ENCODE data around the gene NMU.
A peak's percentile ranks its signal among the peaks of the same experiment; 100 is the strongest.
"Not testable (repeated sequence)": the region's sequence is repeated elsewhere in the genome, so short reads cannot be mapped to it uniquely, and the experiment has no call there.

The NMU gene

DNA sequence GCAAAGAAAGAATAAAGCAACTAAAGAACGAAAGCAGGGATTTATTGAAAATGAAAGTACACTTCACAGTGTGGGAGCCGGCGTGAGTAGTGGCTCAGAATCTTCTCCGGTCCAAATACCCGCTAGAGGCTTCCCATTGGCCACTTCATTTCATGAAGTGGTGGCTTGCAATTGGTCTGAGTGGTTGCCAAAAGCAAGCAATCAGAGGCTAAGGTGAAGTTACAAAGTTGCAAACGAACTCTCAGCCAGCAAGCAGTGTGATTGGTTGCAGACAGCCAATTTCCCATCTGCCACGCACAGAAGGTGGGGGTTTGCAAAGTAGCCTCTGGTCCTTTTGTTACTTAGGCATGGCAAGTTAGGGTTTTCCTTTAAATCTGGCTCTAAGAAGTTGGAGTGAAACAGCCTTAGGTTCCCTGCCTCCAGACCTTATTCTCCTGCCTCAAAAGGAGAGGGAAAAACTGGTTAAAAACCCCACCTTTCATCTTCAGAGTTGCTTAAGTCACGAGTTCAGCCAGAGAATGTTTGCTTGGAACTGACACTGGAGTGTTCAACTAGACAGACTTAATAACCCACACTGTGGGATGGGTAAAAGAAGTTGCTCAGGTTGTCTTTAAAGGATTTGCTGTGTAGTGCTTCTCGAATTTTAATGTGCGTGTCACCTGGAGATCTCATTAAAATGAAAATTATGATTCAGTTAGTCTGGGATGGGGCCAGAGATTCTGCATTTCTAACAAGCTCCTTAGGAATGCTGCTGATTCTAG lies 82.5 kb downstream of the NMU start:
- DNase-seq, result no peak

DNA sequence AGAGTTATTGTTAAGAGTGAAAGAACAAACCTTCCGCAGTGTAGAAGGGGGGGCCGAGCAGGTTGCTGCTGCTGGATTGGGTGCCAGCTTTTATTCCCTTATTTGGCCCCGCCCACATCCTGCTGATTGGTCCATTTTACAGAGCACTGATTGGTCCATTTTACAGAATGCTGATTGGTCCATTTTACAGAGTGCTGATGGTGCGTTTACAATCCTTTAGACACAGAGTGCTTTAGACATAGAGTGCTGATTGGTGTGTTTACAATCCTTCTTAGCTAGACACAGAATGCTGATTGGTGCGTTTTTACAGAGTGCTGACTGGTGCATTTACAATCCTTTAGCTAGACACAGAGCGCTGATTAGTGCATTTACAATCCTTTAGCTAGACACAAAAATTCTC lies 84.1 kb downstream of the NMU start:
- not testable (repeated sequence) for DNase-seq

DNA sequence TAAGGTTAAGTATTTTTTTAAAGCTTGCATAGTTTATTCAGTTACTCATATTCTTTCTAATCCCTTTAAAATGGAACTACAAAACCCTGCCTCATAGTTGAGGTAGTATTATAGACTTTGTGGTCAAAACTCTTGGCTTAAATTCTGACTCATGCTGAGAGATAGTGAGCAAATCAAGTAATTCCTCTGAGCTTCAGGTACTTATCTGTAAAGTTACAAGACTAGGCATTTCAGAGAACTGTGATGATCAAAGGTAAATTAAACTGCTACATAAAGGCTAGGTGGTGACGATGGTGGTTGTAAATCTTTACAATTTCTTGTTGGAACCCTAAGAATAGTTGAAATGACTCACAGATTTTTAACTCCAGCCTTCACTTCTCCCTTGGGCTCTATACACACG lies 86.2 kb downstream of the NMU start:
- DNase-seq, result no peak

DNA sequence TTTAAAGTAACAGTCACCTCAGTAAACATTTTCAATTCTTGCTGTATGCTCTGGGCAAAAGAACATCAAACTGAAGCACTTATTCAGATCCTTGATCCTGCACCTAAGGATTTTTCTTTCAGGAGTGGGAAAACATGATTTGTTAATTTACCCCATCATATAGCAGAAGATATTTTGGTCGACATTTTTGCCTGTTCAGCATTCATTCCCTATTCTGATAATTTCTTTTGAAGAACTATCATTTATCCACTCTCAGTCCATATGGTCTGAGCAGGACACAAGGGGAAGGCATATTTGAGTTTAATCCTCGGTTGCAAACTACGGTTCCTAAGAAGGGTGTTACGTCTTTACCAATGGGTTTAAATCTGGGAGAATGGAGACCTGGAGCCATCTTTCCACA lies 88.2 kb downstream of the NMU start:
- no peak for DNase-seq

DNA sequence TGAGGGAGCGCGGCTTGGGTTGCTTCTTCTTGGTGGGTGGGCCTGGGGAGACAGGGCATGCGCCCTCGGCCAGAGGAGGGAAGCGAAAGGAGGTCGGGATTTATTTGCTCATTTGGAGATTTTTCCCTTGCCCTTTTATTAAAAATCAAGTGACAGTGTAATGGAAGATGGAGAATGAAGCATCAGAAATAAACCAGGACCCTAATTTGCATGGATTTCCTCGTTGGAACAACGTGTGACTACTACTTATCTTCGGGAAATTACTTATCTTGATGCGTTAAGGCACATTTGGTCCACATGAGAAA lies 88.7 kb downstream of the NMU start:
- DNase-seq, result no peak

DNA sequence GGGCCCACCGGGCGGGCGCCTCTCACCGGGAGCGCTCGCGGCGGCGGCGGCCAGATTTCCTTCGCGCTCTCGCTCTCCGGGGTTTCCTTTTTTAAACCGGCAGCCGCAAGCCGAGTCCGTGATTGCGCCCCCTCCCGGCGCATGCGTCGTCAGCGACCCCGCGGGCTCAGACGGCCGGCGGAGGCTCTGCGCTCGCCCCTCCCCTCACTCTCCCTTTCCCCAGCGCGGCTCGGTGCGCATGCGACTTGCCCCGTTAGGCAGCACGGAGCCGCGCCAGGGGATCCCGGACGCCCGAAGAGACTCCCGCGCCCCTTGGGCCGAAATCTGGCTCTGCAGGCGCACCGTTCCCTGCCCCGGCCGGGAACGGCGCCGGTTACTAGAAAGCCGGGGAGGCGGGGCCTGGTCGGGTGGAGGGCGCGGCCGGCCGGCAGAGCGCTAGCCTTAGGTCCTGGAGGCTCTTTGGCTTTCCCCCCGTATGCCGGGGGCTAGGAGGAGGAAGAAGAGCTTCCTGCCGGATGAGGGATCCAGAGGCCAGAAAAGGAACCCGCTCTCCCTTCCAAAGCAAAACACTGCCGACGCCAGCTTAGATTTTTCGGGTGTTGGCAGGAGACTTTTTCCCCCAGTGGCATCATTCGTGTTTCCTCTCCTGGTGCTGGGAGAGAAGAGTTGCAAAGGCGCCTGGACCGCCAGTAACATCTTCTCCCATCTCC lies 89.2 kb downstream of the NMU start, which contains the start of gene CLOCK:
Gene CLOCK (minus strand): TSS at position 154 of the 710 bp plus-strand sequence. CDS start 64,124 bp downstream, outside the sequence.
- DNase-seq, result peak; percentile 71

DNA sequence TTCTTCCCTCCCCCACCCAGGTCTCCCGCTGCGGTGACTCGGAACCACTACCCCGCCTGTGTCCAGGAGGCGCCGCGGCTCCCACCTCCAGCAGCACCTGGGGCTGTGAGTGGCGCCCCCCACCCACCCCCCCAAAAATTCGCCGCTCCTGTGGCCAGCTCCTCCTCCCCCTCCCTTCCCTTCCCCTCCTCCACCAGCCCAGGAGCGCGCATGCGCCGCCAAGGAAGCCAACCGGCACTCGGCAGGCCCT lies 89.7 kb downstream of the NMU start:
- no peak for DNase-seq

GRCh38 chr4:55545641-55546505 lies 90.2 kb downstream of the NMU start:
- DNase-seq, result peak; percentile 46
